DOHH2 (cell line): ENCODE measurements around the gene CDKN2C.

Experiments used
- CTCF ChIP-seq: fragments of 200-600 bp; sonication (generic); IDR thresholded peaks from one replicate; pipeline ENCODE4 v1.5.1; 2014; ENCODE audit warnings: antibody characterized with exemption, mild to moderate bottlenecking, low read depth, low read length; ENCODE audit not compliant: poor library complexity, severe bottlenecking
- EZH2phosphoT487 ChIP-seq: fragments of 200-600 bp; sonication (generic); IDR thresholded peaks from 2 replicates; pipeline ENCODE4 v1.6.1; 2017; ENCODE audit warnings: borderline replicate concordance, mild to moderate bottlenecking, antibody characterized with exemption, low read length, moderate library complexity, mixed read lengths

GRCh38 chr1:50934838-50935237, 35.2 kb upstream of the CDKN2C start:
- TF ChIP-seq CTCF, result no peak
- no peak for TF ChIP-seq EZH2phosphoT487
